ENCODE results near the gene KCNIP4. TPM values are rescaled to one million over a fixed set of nuclear protein-coding genes. Genes with fewer than 3 reads are reported as not detected.

Gene KCNIP4
- total and polyA plus RNA-seq, 2 donors (not counting 3 experiments of a cell fraction or from before 2014, with no cell fraction given): not detected

DNA sequence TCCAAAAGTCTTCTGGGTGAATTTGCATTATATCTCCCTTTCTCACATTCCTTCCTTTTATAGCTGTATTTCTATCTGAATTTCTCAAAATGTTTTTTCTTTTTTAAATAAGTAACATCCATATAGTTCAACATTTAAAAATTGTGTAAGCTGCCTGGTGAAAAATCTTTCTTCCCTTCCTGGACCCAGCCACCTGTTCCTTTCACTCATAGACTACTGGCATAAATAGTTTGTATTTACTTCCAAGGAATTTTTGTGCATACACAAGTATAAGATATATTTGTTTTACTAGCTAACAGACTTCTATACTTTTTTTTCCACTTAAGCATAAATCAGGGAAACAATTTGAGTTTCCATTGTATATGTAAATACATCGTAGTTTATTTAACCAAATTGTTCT, 1212.6 kb downstream of the KCNIP4 start:
- intact Hi-C loops (cut with micrococcal nuclease) (no loop called here), dilution Hi-C loops (cut with MboI; ENCODE audit: extremely low pct_ligation_motif_present, low sequenced_read_pairs) (no loop called here)
- Histone ChIP-seq H3K9me1 (replicated peaks; ENCODE audit: control insufficient read depth, extremely low read depth, insufficient read depth, low read length) (no peaks in the 10 kb centered on the region), H4K20me1 (replicated peaks; ENCODE audit: control insufficient read depth, extremely low read depth, insufficient read depth, low read length) (no peaks in the 10 kb centered on the region), H3K27me3 (ENCODE audit: control insufficient read depth in 2 of 2, insufficient read depth in 2 of 2, low read length in 2 of 2) (no peaks in the 10 kb centered on the region), H3K4me3 (replicated peaks in 1 of 3; ENCODE audit: insufficient read depth in 1 of 3, low read depth in 1 of 3, low read length in 3 of 3) (no peak overlapping the region), H3K4me1 (ENCODE audit: control insufficient read depth, extremely low read depth, insufficient read depth, low read length) (no peaks in the 10 kb centered on the region), H3K79me2 (ENCODE audit: control insufficient read depth, insufficient read depth, low read length) (no peaks in the 10 kb centered on the region), H2AFZ (ENCODE audit: low read depth, low read length) (no peak overlapping the region), H3K4me2 (ENCODE audit: insufficient read depth, low read length) (no peak overlapping the region), H3K27ac (ENCODE audit: insufficient read depth, low read depth, low read length) (no peak overlapping the region), H3K9ac (replicated peaks; ENCODE audit: extremely low read depth, insufficient read depth, low read length) (no peak overlapping the region), H3K9me3 (replicated peaks; ENCODE audit: control insufficient read depth, insufficient read depth, low read length) (no peaks in the 10 kb centered on the region), H3K36me3 (ENCODE audit: control insufficient read depth in 2 of 2, extremely low read depth in 1 of 2, insufficient read depth in 2 of 2, low read length in 2 of 2) (peaks cover 3% of the 10 kb centered on the region in 2 experiments)
- no TSS peak for BruUV-seq (replicated peaks)
- FAIRE-seq: no peak
- TF ChIP-seq FOS (IDR thresholded peaks at IDR 0.05; ENCODE audit: borderline replicate concordance, insufficient read depth, low read length) (no peak), EZH2 (IDR thresholded peaks at IDR 0.05; ENCODE audit: borderline replicate concordance, low read depth, low read length, severe bottlenecking) (no peak), JUN (IDR thresholded peaks at IDR 0.05; ENCODE audit: borderline replicate concordance, insufficient read depth, insufficient read length, low read depth) (no peak), MAX (IDR thresholded peaks at IDR 0.05; ENCODE audit: insufficient read depth, insufficient read length) (no peak)
- TF ChIP-seq, protein P1, sequence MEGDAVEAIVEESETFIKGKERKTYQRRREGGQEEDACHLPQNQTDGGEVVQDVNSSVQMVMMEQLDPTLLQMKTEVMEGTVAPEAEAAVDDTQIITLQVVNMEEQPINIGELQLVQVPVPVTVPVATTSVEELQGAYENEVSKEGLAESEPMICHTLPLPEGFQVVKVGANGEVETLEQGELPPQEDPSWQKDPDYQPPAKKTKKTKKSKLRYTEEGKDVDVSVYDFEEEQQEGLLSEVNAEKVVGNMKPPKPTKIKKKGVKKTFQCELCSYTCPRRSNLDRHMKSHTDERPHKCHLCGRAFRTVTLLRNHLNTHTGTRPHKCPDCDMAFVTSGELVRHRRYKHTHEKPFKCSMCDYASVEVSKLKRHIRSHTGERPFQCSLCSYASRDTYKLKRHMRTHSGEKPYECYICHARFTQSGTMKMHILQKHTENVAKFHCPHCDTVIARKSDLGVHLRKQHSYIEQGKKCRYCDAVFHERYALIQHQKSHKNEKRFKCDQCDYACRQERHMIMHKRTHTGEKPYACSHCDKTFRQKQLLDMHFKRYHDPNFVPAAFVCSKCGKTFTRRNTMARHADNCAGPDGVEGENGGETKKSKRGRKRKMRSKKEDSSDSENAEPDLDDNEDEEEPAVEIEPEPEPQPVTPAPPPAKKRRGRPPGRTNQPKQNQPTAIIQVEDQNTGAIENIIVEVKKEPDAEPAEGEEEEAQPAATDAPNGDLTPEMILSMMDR (IDR thresholded peaks at IDR 0.05; ENCODE audit: extremely low read depth in 1 of 2, insufficient read depth in 1 of 2, low read depth in 1 of 2, low read length in 2 of 2): no peak
- no peak for DNase-seq (ENCODE audit: low read depth, low spot score)
- POLR2A ChIA-PET: no interaction called here
- CTCF ChIA-PET: no interaction called here

DNA sequence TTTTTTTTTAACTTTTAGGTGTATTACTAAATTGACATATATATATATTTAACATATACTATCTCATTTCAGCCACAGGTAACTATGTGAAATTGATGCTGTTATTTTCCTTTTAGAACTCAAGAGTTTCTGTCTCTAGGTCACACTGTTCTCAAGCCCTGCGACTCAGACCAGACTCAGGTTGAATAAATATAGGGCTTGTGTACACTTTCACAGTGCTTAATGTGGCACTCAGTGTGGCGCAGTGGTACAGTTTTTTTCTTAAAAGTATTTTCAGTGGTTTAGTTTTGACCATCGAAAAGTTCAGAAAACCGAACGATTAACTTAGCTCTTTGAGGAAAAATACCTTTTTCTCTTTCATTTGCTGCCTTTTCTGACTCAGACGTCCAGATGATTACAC, 1223.7 kb downstream of the KCNIP4 start:
- H3K9me1 ChIP-seq (replicated peaks; ENCODE audit: control insufficient read depth, extremely low read depth, insufficient read depth, low read length): no peaks in the 10 kb centered on the region
- no peak overlapping the region for H3K4me3 ChIP-seq (replicated peaks in 1 of 3; ENCODE audit: insufficient read depth in 1 of 3, low read depth in 1 of 3, low read length in 3 of 3)
- H3K27ac ChIP-seq (ENCODE audit: insufficient read depth, low read depth, low read length): no peak overlapping the region
- H2AFZ ChIP-seq (ENCODE audit: low read depth, low read length): no peak overlapping the region
- H4K20me1 ChIP-seq (replicated peaks; ENCODE audit: control insufficient read depth, extremely low read depth, insufficient read depth, low read length): no peaks in the 10 kb centered on the region
- intact Hi-C loops (cut with micrococcal nuclease) (no loop called here), dilution Hi-C loops (cut with MboI; ENCODE audit: extremely low pct_ligation_motif_present, low sequenced_read_pairs) (no loop called here)
- TF ChIP-seq EZH2 (IDR thresholded peaks at IDR 0.05; ENCODE audit: borderline replicate concordance, low read depth, low read length, severe bottlenecking): no peak
- TF ChIP-seq POLR2A (IDR thresholded peaks at IDR 0.05; ENCODE audit: low read depth, low read length): no peak
- no peak for TF ChIP-seq GATA2 (IDR thresholded peaks at IDR 0.05; ENCODE audit: insufficient read depth, insufficient read length, low read depth, low read length)
- TF ChIP-seq, protein P1 (IDR thresholded peaks at IDR 0.05; ENCODE audit: extremely low read depth in 1 of 2, insufficient read depth in 1 of 2, low read depth in 1 of 2, low read length in 2 of 2): no peak
- TF ChIP-seq JUN (IDR thresholded peaks at IDR 0.05; ENCODE audit: borderline replicate concordance, insufficient read depth, insufficient read length, low read depth): no peak
- no peak for TF ChIP-seq FOS (IDR thresholded peaks at IDR 0.05; ENCODE audit: borderline replicate concordance, insufficient read depth, low read length)
- TF ChIP-seq MAX (IDR thresholded peaks at IDR 0.05; ENCODE audit: insufficient read depth, insufficient read length): no peak
- TF ChIP-seq MYC (IDR thresholded peaks at IDR 0.05; ENCODE audit: low read depth, low read length): no peak
- no peak for TF ChIP-seq POLR2AphosphoS5 (IDR thresholded peaks at IDR 0.05; ENCODE audit: insufficient read depth, low read depth, low read length)
- peaks cover 5 to 8% of the 10 kb centered on the region in 2 experiments for H3K36me3 ChIP-seq (ENCODE audit: control insufficient read depth in 2 of 2, extremely low read depth in 1 of 2, insufficient read depth in 2 of 2, low read length in 2 of 2)
- FAIRE-seq (no peak), DNase-seq (ENCODE audit: low read depth, low spot score) (no peak)
- H3K79me2 ChIP-seq (ENCODE audit: control insufficient read depth, insufficient read depth, low read length): no peaks in the 10 kb centered on the region
- no peaks in the 10 kb centered on the region for H3K4me1 ChIP-seq (ENCODE audit: control insufficient read depth, extremely low read depth, insufficient read depth, low read length)
- CTCF ChIA-PET: no interaction called here
- H3K9ac ChIP-seq (replicated peaks; ENCODE audit: extremely low read depth, insufficient read depth, low read length): no peak overlapping the region
- H3K27me3 ChIP-seq (ENCODE audit: control insufficient read depth in 2 of 2, insufficient read depth in 2 of 2, low read length in 2 of 2): no peaks in the 10 kb centered on the region
- no TSS peak for BruUV-seq (replicated peaks)
- POLR2A ChIA-PET: no interaction called here
- no peak overlapping the region for H3K4me2 ChIP-seq (ENCODE audit: insufficient read depth, low read length)
- H3K9me3 ChIP-seq (replicated peaks; ENCODE audit: control insufficient read depth, insufficient read depth, low read length): no peaks in the 10 kb centered on the region

Measured in endothelial cell of umbilical vein (primary cell).